ENCODE data around the gene ZBTB39.

DNA sequence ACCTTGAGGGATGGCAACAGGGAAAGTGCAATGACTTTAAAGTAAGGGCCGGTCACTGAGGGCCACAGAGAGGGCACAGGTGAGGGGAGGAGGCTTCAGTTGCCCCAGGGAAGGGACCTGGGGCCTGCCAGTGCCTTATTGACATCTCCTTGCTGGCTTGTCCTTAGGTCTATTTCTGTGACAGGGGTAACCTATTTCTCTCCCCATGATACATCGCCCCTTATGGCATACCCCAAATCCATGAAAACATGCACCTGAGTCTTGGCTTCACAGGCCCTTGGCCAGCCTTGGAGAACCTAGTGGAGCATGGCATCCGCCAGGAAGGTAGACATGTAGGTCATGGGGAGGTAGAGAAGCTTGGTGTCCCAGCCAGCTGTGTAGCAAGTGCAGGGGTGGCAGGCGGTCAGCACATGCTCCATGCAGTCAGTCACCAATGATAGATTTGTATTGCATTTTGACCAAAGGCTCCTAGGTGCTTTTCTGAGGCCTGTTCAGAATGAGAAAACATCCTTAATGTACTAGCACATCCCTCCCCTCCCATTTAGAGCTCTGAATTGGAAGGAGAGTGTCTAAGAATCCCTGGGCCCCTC lies 25.3 kb downstream of the ZBTB39 start:
- TF ChIP-seq CTCF (IDR thresholded peaks at IDR 0.05) = no peak
- TF ChIP-seq POLR2A (IDR thresholded peaks at IDR 0.05) = no peak
